Prostate gland (tissue), 2 donors: Measurements from ENCODE around the gene SGCD. TPM values are rescaled to one million over a fixed set of nuclear protein-coding genes. Genes with fewer than 3 reads are reported as not detected.

Source experiments
- DNase-seq: peaks from one replicate; pipeline ENCODE4 v3.0.0-alpha.2; 2019; ENCODE audit warnings: low spot score
- H3K27ac ChIP-seq, 2 donors: fragments of 200-600 bp; sonication (generic); 2 replicates each; pipeline ENCODE4 v1.5.1; 2017 to 2019
- H3K27me3 ChIP-seq: fragments of 200-600 bp; sonication (generic); replicated peaks from 2 replicates; pipeline ENCODE4 v1.5.1; 2019; ENCODE audit not compliant: insufficient read depth
- H3K36me3 ChIP-seq, 2 donors: fragments of 200-600 bp; sonication (generic); 1 replicate in 1 of 2; 2 replicates in 1 of 2; pipeline versions ENCODE4 v1.5.1 to v1.8.1; 2017 to 2019
- H3K4me1 ChIP-seq: fragments of 200-600 bp; sonication (generic); replicated peaks from 2 replicates; pipeline ENCODE4 v1.5.1; 2019
- H3K4me3 ChIP-seq, 2 donors: fragments of 200-600 bp; sonication (generic); 2 replicates each; pipeline ENCODE4 v1.5.1; 2017 to 2019
- H3K9me3 ChIP-seq: fragments of 200-600 bp; sonication (generic); 2 replicates; pipeline ENCODE4 v1.5.1; 2017
- POLR2A ChIP-seq: fragments of 450-650 bp; IDR thresholded peaks from one replicate; pipeline ENCODE4 v1.6.1; 2016; ENCODE audit warnings: antibody characterized with exemption, mild to moderate bottlenecking
- POLR2AphosphoS5 ChIP-seq: sonication (generic); formaldehyde crosslinking; IDR thresholded peaks from one replicate; pipeline ENCODE4 v1.6.1; 2017; ENCODE audit warnings: antibody characterized with exemption
- WGBS: methylation state at CpG from one replicate; pipeline ENCODE4 v1.1.5; 2018; 5-methylcytosine and 5-hydroxymethylcytosine counted together
- intact Hi-C: fragments of 100-400 bp; cut with DNase I; formaldehyde crosslinking; loops from one replicate; pipeline ENCODE4 v1.14.2; 2022
- total RNA-seq, 2 donors: library from RNA; depleted of rRNA; stranded (reverse); fragments of >200 nt; gene quantifications; one replicate each; pipeline ENCODE4 v1.1.0, GENCODE V29; 2016
- TF ChIP-seq, protein P1 (sequence below), 4 experiments: fragments of 200-600 bp in 2 of 4; fragments of 450-650 bp in 2 of 4; sonication (generic) in 2 of 4; IDR thresholded peaks; 1 replicate in 3 of 4; 2 replicates in 1 of 4; pipeline ENCODE4 v1.5.1; 2016 to 2019; ENCODE audit warnings: antibody characterized with exemption in 4 of 4, mild to moderate bottlenecking in 2 of 4, moderate library complexity in 2 of 4

SGCD gene
- total RNA-seq, 2 donors from 2014 or later = 3.2 to 3.6 TPM

GRCh38 chr5:156681265-156681664, 354.3 kb downstream of the SGCD start:
- no peaks in the 10 kb centered on the region for H3K27me3 ChIP-seq
- H3K4me3 ChIP-seq = no peak overlapping the region
- TF ChIP-seq, protein P1, sequence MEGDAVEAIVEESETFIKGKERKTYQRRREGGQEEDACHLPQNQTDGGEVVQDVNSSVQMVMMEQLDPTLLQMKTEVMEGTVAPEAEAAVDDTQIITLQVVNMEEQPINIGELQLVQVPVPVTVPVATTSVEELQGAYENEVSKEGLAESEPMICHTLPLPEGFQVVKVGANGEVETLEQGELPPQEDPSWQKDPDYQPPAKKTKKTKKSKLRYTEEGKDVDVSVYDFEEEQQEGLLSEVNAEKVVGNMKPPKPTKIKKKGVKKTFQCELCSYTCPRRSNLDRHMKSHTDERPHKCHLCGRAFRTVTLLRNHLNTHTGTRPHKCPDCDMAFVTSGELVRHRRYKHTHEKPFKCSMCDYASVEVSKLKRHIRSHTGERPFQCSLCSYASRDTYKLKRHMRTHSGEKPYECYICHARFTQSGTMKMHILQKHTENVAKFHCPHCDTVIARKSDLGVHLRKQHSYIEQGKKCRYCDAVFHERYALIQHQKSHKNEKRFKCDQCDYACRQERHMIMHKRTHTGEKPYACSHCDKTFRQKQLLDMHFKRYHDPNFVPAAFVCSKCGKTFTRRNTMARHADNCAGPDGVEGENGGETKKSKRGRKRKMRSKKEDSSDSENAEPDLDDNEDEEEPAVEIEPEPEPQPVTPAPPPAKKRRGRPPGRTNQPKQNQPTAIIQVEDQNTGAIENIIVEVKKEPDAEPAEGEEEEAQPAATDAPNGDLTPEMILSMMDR (IDR thresholded peaks at IDR 0.05) = no peak
- TF ChIP-seq POLR2AphosphoS5 (no peak), POLR2A (no peak)
- no peaks in the 10 kb centered on the region for H3K9me3 ChIP-seq
- no peaks in the 10 kb centered on the region for H3K36me3 ChIP-seq
- H3K27ac ChIP-seq = no peak overlapping the region
- WGBS = 82% methylated on average over 3 of the region's 3 CpGs
- H3K4me1 ChIP-seq = peaks cover 3% of the 10 kb centered on the region
- intact Hi-C loops = no loop called here
- DNase-seq = no peak

DNA sequence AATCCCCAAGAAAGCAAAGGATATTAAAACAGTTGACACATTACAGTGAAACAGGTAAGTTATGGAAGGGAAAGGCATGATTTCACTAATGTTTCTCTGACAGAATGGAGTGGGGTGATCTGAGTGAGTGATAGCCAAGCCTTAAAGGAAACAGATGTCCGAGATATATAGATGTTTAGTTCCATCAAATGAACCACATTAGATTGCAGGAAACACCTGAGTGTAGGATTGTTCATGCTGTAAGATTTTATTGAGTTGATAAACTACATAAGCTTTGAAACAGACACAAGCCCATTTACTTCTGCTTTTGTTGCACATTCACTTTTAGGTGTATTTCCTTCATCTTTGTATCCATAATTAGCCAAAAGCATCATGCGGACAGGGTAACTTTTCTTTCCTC, 356.0 kb downstream of the SGCD start:
- Histone ChIP-seq H3K27ac (no peak overlapping the region), H3K4me1 (peaks cover 3% of the 10 kb centered on the region), H3K27me3 (no peaks in the 10 kb centered on the region), H3K36me3 (no peaks in the 10 kb centered on the region), H3K4me3 (no peak overlapping the region), H3K9me3 (no peaks in the 10 kb centered on the region)
- no peak for DNase-seq
- WGBS = 73% methylated on average over 2 of the region's 2 CpGs
- intact Hi-C loops = no loop called here
- no peak for TF ChIP-seq POLR2A
- TF ChIP-seq, protein P1 (IDR thresholded peaks at IDR 0.05) = no peak
- TF ChIP-seq POLR2AphosphoS5 = no peak

DNA sequence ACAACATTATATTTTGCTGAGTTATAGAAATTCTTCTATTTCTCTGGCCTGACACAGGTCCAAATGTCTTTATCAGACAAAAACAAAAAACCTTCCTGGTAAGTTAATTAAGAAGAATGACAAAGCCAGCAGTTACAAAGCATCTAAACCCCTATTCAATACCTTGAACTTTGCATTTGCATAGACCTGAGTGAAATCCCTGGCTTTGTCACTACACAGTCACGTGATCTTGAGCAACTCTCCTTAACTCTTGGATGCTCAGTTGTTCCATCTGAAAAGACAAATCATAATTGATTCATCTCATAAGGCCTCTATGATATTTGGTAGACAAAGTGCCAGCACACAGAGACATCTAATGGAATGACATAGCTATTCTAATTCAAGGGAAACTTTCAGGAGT, 356.5 kb downstream of the SGCD start:
- no peak for DNase-seq
- Histone ChIP-seq H3K4me1 (peaks cover 3% of the 10 kb centered on the region), H3K27me3 (no peaks in the 10 kb centered on the region), H3K4me3 (no peak overlapping the region), H3K27ac (no peak overlapping the region), H3K36me3 (no peaks in the 10 kb centered on the region), H3K9me3 (no peaks in the 10 kb centered on the region)
- TF ChIP-seq, protein P1 (IDR thresholded peaks at IDR 0.05) = no peak
- TF ChIP-seq POLR2AphosphoS5 (no peak), POLR2A (no peak)
- intact Hi-C loops = no loop called here
- 82% methylated on average over 1 of the region's 1 CpG for WGBS

DNA sequence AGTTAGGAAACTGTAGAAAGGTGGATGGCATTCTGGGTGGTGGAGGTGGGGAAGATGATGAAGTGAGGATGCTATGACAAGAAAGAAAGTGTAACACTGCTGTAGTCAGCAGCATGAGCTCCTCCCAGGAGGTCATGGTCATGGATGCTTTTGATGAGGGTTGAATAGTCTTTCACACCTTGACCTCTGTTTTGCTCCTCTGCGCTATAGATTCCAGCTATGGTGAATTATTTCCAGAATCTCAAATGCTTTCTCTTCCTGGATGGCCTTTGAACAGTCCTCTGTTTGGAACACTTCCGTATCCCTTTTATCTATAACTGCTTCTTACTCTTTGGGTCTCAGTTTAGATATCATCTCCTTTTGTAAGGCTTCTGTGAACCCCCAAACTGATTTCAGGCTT, 357.3 kb downstream of the SGCD start:
- Histone ChIP-seq H3K27me3 (no peaks in the 10 kb centered on the region), H3K4me1 (no peaks in the 10 kb centered on the region), H3K4me3 (no peak overlapping the region), H3K9me3 (no peaks in the 10 kb centered on the region), H3K27ac (no peak overlapping the region), H3K36me3 (no peaks in the 10 kb centered on the region)
- intact Hi-C loops = no loop called here
- DNase-seq = no peak
- 88% methylated on average over 2 of the region's 2 CpGs for WGBS
- TF ChIP-seq, protein P1 (IDR thresholded peaks at IDR 0.05) = no peak
- TF ChIP-seq POLR2A (no peak), POLR2AphosphoS5 (no peak)

GRCh38 chr5:156685481-156685880, 358.5 kb downstream of the SGCD start:
- intact Hi-C loops = no loop called here
- Histone ChIP-seq H3K4me3 (no peak overlapping the region), H3K9me3 (no peaks in the 10 kb centered on the region), H3K4me1 (no peaks in the 10 kb centered on the region), H3K27ac (no peak overlapping the region), H3K27me3 (no peaks in the 10 kb centered on the region), H3K36me3 (no peaks in the 10 kb centered on the region)
- no peak for DNase-seq
- TF ChIP-seq POLR2A = no peak
- TF ChIP-seq POLR2AphosphoS5 = no peak
- TF ChIP-seq, protein P1 (IDR thresholded peaks at IDR 0.05) = no peak
